ENCODE data around the gene MVB12B. TPM values are rescaled to one million over a fixed set of nuclear protein-coding genes. Genes with fewer than 3 reads are reported as not detected.

MVB12B gene
- total RNA-seq, 1 experiment from 2014 or later, result 9.4 TPM

GRCh38 chr9:126320158-126320922 is 6.3 kb upstream of the MVB12B start:
- peaks cover 11% of the 10 kb centered on the region; the same call in 1 of the 2 replicates for H3K9me3 ChIP-seq (ENCODE audit: control insufficient read depth, insufficient read depth, low read depth, low read length)
- ATAC-seq (no peak), DNase-seq (ENCODE audit: low read depth, low spot score) (no peak)
- H3K4me3 ChIP-seq (ENCODE audit: low read depth in 2 of 2, low read length in 2 of 2), result no peak overlapping the region
- TF ChIP-seq CTCF (IDR thresholded peaks at IDR 0.05) (no peak), TCF7L2 (IDR thresholded peaks at IDR 0.05; ENCODE audit: low read depth, low read length) (no peak), REST (IDR thresholded peaks at IDR 0.05; ENCODE audit: insufficient read depth in 1 of 2, low read depth in 2 of 2, low read length in 1 of 2) (no peak)
- no peaks in the 10 kb centered on the region for H3K27me3 ChIP-seq (ENCODE audit: control insufficient read depth, insufficient read depth, low read length)
- intact Hi-C loops (cut with micrococcal nuclease; ENCODE audit: unreplicated experiment), result no loop called here
- POLR2A ChIA-PET, result no interaction called here
- in situ Hi-C loops (cut with HindIII; ENCODE audit: low pct_unique_long_range_greater_than_20kb, low sequenced_read_pairs), result no loop called here
- H3K27ac ChIP-seq (ENCODE audit: low read length), result no peak overlapping the region
- no peaks in the 10 kb centered on the region for H3K4me1 ChIP-seq (ENCODE audit: control insufficient read depth, insufficient read depth, low read length)
- CTCF ChIA-PET, result no interaction called here
- H3K36me3 ChIP-seq (ENCODE audit: control insufficient read depth, insufficient read depth, low read length), result no peaks in the 10 kb centered on the region
- BruUV-seq (replicated peaks), result no TSS peak

GRCh38 chr9:126321742-126322141 is 4.9 kb upstream of the MVB12B start:
- no TSS peak for BruUV-seq (replicated peaks)
- no peak for DNase-seq (ENCODE audit: low read depth, low spot score)
- H3K9me3 ChIP-seq (ENCODE audit: control insufficient read depth, insufficient read depth, low read depth, low read length), result peaks cover 11% of the 10 kb centered on the region; the same call in 1 of the 2 replicates
- intact Hi-C loops (cut with micrococcal nuclease; ENCODE audit: unreplicated experiment) (no loop called here), in situ Hi-C loops (cut with HindIII; ENCODE audit: low pct_unique_long_range_greater_than_20kb, low sequenced_read_pairs) (no loop called here)
- no peaks in the 10 kb centered on the region for H3K27me3 ChIP-seq (ENCODE audit: control insufficient read depth, insufficient read depth, low read length)
- no peak overlapping the region for H3K4me3 ChIP-seq (ENCODE audit: low read depth in 2 of 2, low read length in 2 of 2)
- no peak overlapping the region for H3K27ac ChIP-seq (ENCODE audit: low read length)
- peaks cover 2% of the 10 kb centered on the region; the same call in 1 of the 2 replicates for H3K4me1 ChIP-seq (ENCODE audit: control insufficient read depth, insufficient read depth, low read length)
- no peaks in the 10 kb centered on the region for H3K36me3 ChIP-seq (ENCODE audit: control insufficient read depth, insufficient read depth, low read length)
- POLR2A ChIA-PET, result no interaction called here
- no peak for TF ChIP-seq REST (IDR thresholded peaks at IDR 0.05; ENCODE audit: insufficient read depth in 1 of 2, low read depth in 2 of 2, low read length in 1 of 2)
- no peak for TF ChIP-seq TCF7L2 (IDR thresholded peaks at IDR 0.05; ENCODE audit: low read depth, low read length)
- TF ChIP-seq CTCF (IDR thresholded peaks at IDR 0.05), result no peak
- no peak for TF ChIP-seq SIN3A (IDR thresholded peaks at IDR 0.05; ENCODE audit: borderline replicate concordance, insufficient read depth, low read depth, low read length)
- ATAC-seq, result no peak
- CTCF ChIA-PET, result no interaction called here
